NCI-H69 (cell line): ENCODE results near the gene DIS3L2.
"Not testable (repeated sequence)": the region's sequence is repeated elsewhere in the genome, so short reads cannot be mapped to it uniquely, and the experiment has no call there.

Experiments used
- DNase-seq: peaks from one replicate; lab custom pipeline; 2025; lab: John Stamatoyannopoulos, UW

DIS3L2 gene

GRCh38 chr2:232321817-232322559, 360.5 kb downstream of the DIS3L2 start:
- no peak for DNase-seq

GRCh38 chr2:232322560-232323327, 361.2 kb downstream of the DIS3L2 start:
- no peak for DNase-seq

GRCh38 chr2:232323328-232323650, 361.8 kb downstream of the DIS3L2 start:
- DNase-seq = peak; percentile 1

- not testable (repeated sequence) for DNase-seq
Observed at GRCh38 chr2:232323967-232324366, 362.5 kb downstream of the DIS3L2 start.

- DNase-seq = no peak
Observed at GRCh38 chr2:232324778-232325177, 363.3 kb downstream of the DIS3L2 start.

- DNase-seq = peak; percentile 21
Observed at GRCh38 chr2:232325324-232326273, 364.1 kb downstream of the DIS3L2 start.

- not testable (repeated sequence) for DNase-seq
Observed at GRCh38 chr2:232326274-232327104, 365.0 kb downstream of the DIS3L2 start.

- peak; percentile 27 for DNase-seq
Observed at GRCh38 chr2:232327105-232328031, 365.9 kb downstream of the DIS3L2 start.

- DNase-seq = peak; percentile 15
Observed at GRCh38 chr2:232328032-232328422, 366.5 kb downstream of the DIS3L2 start.

- no peak for DNase-seq
Observed at GRCh38 chr2:232328516-232329460, 367.3 kb downstream of the DIS3L2 start.

- no peak for DNase-seq
Observed at GRCh38 chr2:232329716-232330067, 368.2 kb downstream of the DIS3L2 start.

- DNase-seq = no peak
Observed at GRCh38 chr2:232330068-232330999, 368.8 kb downstream of the DIS3L2 start.

GRCh38 chr2:232331061-232331460, 369.5 kb downstream of the DIS3L2 start:
- DNase-seq = not testable (repeated sequence)

- DNase-seq = not testable (repeated sequence)
Observed at GRCh38 chr2:232331641-232332040, 370.1 kb downstream of the DIS3L2 start.

- DNase-seq = not testable (repeated sequence)
Observed at GRCh38 chr2:232332244-232332939, 370.9 kb downstream of the DIS3L2 start.

GRCh38 chr2:232332940-232333259, 371.4 kb downstream of the DIS3L2 start:
- DNase-seq = peak; percentile 3

- peak; percentile 11 for DNase-seq
Observed at GRCh38 chr2:232333361-232334135, 372.0 kb downstream of the DIS3L2 start.
